A549 (cell line): ENCODE measurements around the gene GXYLT2. TPM values are rescaled to one million over a fixed set of nuclear protein-coding genes. Genes with fewer than 3 reads are reported as not detected.

Experiments
- ATAC-seq, 2 experiments: fragments of 200-7000 bp in 1 of 2; fragments of >200 bp in 1 of 2; cut with Nextera tagmentation in 1 of 2; cut with Tn5 transposase in 1 of 2; 3 replicates each; pipeline versions ENCODE4 v1.8.0 to v1.9.1; 2018 to 2020; ENCODE audit warnings: mild to moderate bottlenecking in 1 of 2, moderate library complexity in 1 of 2
- CTCF ChIA-PET: fragments of 300-600 bp; sonication (Branson Sonifier 250); formaldehyde crosslinking; extraction: SDS; loops from one replicate; lab custom pipeline; 2021; ENCODE audit warnings: antibody characterized with exemption, inconsistent platforms; lab: Yijun Ruan, JAX
- POLR2A ChIA-PET: fragments of 350-600 bp; formaldehyde crosslinking; extraction: SDS; loops from one replicate; lab custom pipeline; 2021; ENCODE audit warnings: antibody characterized with exemption, inconsistent platforms; lab: Yijun Ruan, JAX
- DNase-seq, 2 experiments: peaks; one replicate each; pipeline versions ENCODE4 v3.0.0 to v3.0.0-alpha.2; 2011 to 2016; ENCODE audit warnings: low read depth in 1 of 2, low spot score in 1 of 2
- FAIRE-seq: peaks from 2 replicates; lab custom pipeline; 2011; peaks lifted over from hg19 to GRCh38; lab: Jason Lieb, UNC
- H3K27ac ChIP-seq, 2 experiments: fragments of >200 bp; sonication (Bioruptor Twin); formaldehyde crosslinking; 3 replicates each; pipeline ENCODE4 v1.5.1; 2016 to 2017
- H3K4me1 ChIP-seq: fragments of >200 bp; sonication (Bioruptor Twin); formaldehyde crosslinking; 3 replicates; pipeline ENCODE4 v1.6.1; 2016
- H3K4me2 ChIP-seq: fragments of >200 bp; sonication (Bioruptor Twin); formaldehyde crosslinking; 3 replicates; pipeline ENCODE4 v1.6.1; 2016
- H3K4me3 ChIP-seq: fragments of >200 bp; sonication (Bioruptor Twin); formaldehyde crosslinking; 3 replicates; pipeline ENCODE4 v1.5.1; 2016
- H3K9me3 ChIP-seq: fragments of >200 bp; sonication (Bioruptor Twin); formaldehyde crosslinking; 3 replicates; pipeline ENCODE4 v1.6.1; 2016
- BHLHE40 ChIP-seq: IDR thresholded peaks from 2 replicates; pipeline ENCODE4 v1.6.1; 2012; ENCODE audit warnings: low read depth, low read length, inconsistent platforms
- CBX2 ChIP-seq: fragments of 200-600 bp; sonication (generic); IDR thresholded peaks from 2 replicates; pipeline ENCODE4 v1.6.1; 2016; ENCODE audit warnings: low read depth, mild to moderate bottlenecking, borderline replicate concordance
- CBX8 ChIP-seq: fragments of 200-600 bp; sonication (generic); IDR thresholded peaks from 2 replicates; pipeline ENCODE4 v1.6.1; 2016
- CEBPB ChIP-seq, 2 experiments: fragments of >200 bp in 1 of 2; sonication (Bioruptor Twin) in 1 of 2; formaldehyde crosslinking in 1 of 2; IDR thresholded peaks; 2 replicates each; pipeline ENCODE4 v1.6.1; 2012 to 2016
- CHD4 ChIP-seq: fragments of 200-600 bp; sonication (generic); IDR thresholded peaks from 2 replicates; pipeline ENCODE4 v1.6.1; 2016; ENCODE audit warnings: antibody characterized with exemption, mild to moderate bottlenecking, borderline replicate concordance
- EP300 ChIP-seq, 2 experiments: fragments of >200 bp; sonication (Bioruptor Twin); formaldehyde crosslinking; IDR thresholded peaks; 2 replicates in 1 of 2; 3 replicates in 1 of 2; pipeline ENCODE4 v1.6.1; 2016 to 2017
- FOSB ChIP-seq: fragments of 250-450 bp; sonication (Bioruptor Pico); IDR thresholded peaks from 2 replicates; pipeline ENCODE4 v1.5.0; 2020; ENCODE audit warnings: mild to moderate bottlenecking, moderate library complexity
- FOXS1 ChIP-seq: fragments of 250-450 bp; sonication (Bioruptor Pico); IDR thresholded peaks from 2 replicates; pipeline ENCODE4 v1.5.0; 2020; ENCODE audit warnings: mild to moderate bottlenecking, moderate library complexity
- HDAC2 ChIP-seq: fragments of 200-600 bp; sonication (generic); IDR thresholded peaks from 2 replicates; pipeline ENCODE4 v1.6.1; 2016
- HEYL ChIP-seq: fragments of 250-450 bp; sonication (Bioruptor Pico); IDR thresholded peaks from 2 replicates; pipeline ENCODE4 v1.8.0; 2021; ENCODE audit warnings: mild to moderate bottlenecking, moderate library complexity
- HOXA7 ChIP-seq: fragments of 250-450 bp; sonication (Bioruptor Pico); IDR thresholded peaks from 2 replicates; pipeline ENCODE4 v1.5.0; 2020; ENCODE audit warnings: mild to moderate bottlenecking, moderate library complexity
- HOXB13 ChIP-seq: fragments of 250-450 bp; sonication (Bioruptor Pico); IDR thresholded peaks from 2 replicates; pipeline ENCODE4 v1.5.0; 2020; ENCODE audit warnings: low read depth, mild to moderate bottlenecking, moderate library complexity
- HOXB5 ChIP-seq: fragments of 250-450 bp; sonication (Bioruptor Pico); IDR thresholded peaks from 2 replicates; pipeline ENCODE4 v1.5.0; 2020; ENCODE audit warnings: mild to moderate bottlenecking, moderate library complexity
- MAZ ChIP-seq: fragments of 150-350 bp; IDR thresholded peaks from 2 replicates; pipeline ENCODE4 v1.6.1; 2014; ENCODE audit warnings: antibody characterized with exemption, low read depth, low read length, borderline replicate concordance
- NFE2L2 ChIP-seq: fragments of 150-350 bp; conservative IDR thresholded peaks from 2 replicates; pipeline ENCODE4 v1.6.1; 2014; ENCODE audit warnings: low read length
- PHF8 ChIP-seq: fragments of 200-600 bp; sonication (generic); IDR thresholded peaks from 2 replicates; pipeline ENCODE4 v1.6.1; 2016; ENCODE audit warnings: low read depth, mild to moderate bottlenecking, antibody characterized with exemption, moderate library complexity, borderline replicate concordance
- RARB ChIP-seq: fragments of 250-450 bp; sonication (Bioruptor Pico); IDR thresholded peaks from 2 replicates; pipeline ENCODE4 v1.8.0; 2021; ENCODE audit warnings: mild to moderate bottlenecking, moderate library complexity
- RCOR1 ChIP-seq: fragments of 150-350 bp; IDR thresholded peaks from 2 replicates; pipeline ENCODE4 v1.6.1; 2014; ENCODE audit warnings: antibody characterized with exemption, low read length, low read depth
- SMC3 ChIP-seq: fragments of >200 bp; sonication (Bioruptor Twin); formaldehyde crosslinking; IDR thresholded peaks from 3 replicates; pipeline ENCODE4 v1.6.1; 2018; ENCODE audit warnings: inconsistent platforms
- SREBF2 ChIP-seq: fragments of 450-650 bp; IDR thresholded peaks from 2 replicates; pipeline ENCODE4 v1.6.1; 2014; ENCODE audit warnings: mild to moderate bottlenecking, moderate library complexity
- TFCP2L1 ChIP-seq: fragments of 250-450 bp; sonication (Bioruptor Pico); IDR thresholded peaks from 2 replicates; pipeline ENCODE4 v1.5.0; 2021; ENCODE audit warnings: mild to moderate bottlenecking
- TP53 ChIP-seq: fragments of 250-450 bp; sonication (Bioruptor Pico); IDR thresholded peaks from 2 replicates; pipeline ENCODE4 v1.5.0; 2021; ENCODE audit warnings: mild to moderate bottlenecking, moderate library complexity
- ZNF302 ChIP-seq: fragments of 250-450 bp; sonication (Bioruptor Pico); IDR thresholded peaks from 2 replicates; pipeline ENCODE4 v1.9.0; 2021; ENCODE audit warnings: inconsistent platforms, mild to moderate bottlenecking, moderate library complexity
- WGBS: methylation state at CpG from one replicate; pipeline ENCODE4 v1.1.6; 2017; ENCODE audit errors: missing lambda C conversion rate; 5-methylcytosine and 5-hydroxymethylcytosine counted together
- polyA plus RNA-seq, 4 experiments: library from polyadenylated mRNA; depleted of rRNA in 3 of 4; stranded (reverse); fragments of >200 nt; fragmentation: RNase III in 1 of 4; extraction: RNeasy Plus Mini Kit Qiagen cat#74134 plus additional on column Dnase treatment in 1 of 4; gene quantifications; 2 replicates in 3 of 4; 3 replicates in 1 of 4; pipeline ENCODE4 v1.2.3, GENCODE V29; 2011 to 2017
- TF ChIP-seq, protein P1 (sequence below): fragments of 200-600 bp; sonication (generic); IDR thresholded peaks from 2 replicates; pipeline ENCODE4 v1.6.1; 2016; ENCODE audit warnings: antibody characterized with exemption, mild to moderate bottlenecking, moderate library complexity
- TF ChIP-seq, protein P2 (sequence below): IDR thresholded peaks from 2 replicates; pipeline ENCODE4 v1.6.1; 2012
- TF ChIP-seq, protein P3 (sequence below): fragments of 250-450 bp; sonication (Bioruptor Pico); IDR thresholded peaks from 2 replicates; pipeline ENCODE4 v1.5.0; 2021; ENCODE audit warnings: mild to moderate bottlenecking, moderate library complexity, borderline replicate concordance
- TF ChIP-seq, protein P4 (sequence below): fragments of >200 bp; sonication (Bioruptor Twin); formaldehyde crosslinking; IDR thresholded peaks from 3 replicates; pipeline ENCODE4 v1.6.1; 2016
- TF ChIP-seq, protein P5 (sequence below): fragments of >200 bp; sonication (Bioruptor Twin); formaldehyde crosslinking; IDR thresholded peaks from 2 replicates; pipeline ENCODE4 v1.6.1; 2016
- TF ChIP-seq, protein P6 (sequence below): fragments of >200 bp; sonication (Bioruptor Twin); formaldehyde crosslinking; IDR thresholded peaks from 3 replicates; pipeline ENCODE4 v1.5.1; 2016
- TF ChIP-seq, protein P7 (sequence below): fragments of 450-650 bp; IDR thresholded peaks from 2 replicates; pipeline ENCODE4 v1.6.1; 2014; ENCODE audit warnings: antibody characterized with exemption

Gene GXYLT2
- polyA plus RNA-seq, 2 of the 4 experiments (the other 2 are of a cell fraction) = 1.9 to 3.3 TPM

DNA sequence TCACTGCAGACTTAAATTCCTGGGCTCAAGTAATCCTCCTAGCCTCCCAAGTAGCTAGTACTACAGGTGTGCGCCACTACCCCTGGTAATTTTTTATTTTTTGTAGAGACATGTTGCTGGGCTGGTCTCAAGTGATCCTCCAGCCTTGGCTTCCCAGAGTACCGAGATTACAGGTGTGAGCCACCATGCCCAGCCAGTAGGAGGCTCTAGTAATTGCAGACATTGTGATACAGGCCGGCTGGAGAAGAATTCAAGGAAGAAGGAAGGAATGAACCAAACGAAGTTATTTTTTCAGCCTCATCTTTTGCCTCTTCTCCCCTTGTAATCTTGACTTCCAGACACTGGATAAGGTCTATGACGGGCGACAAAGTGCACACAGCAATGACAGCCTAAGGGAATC is 105.5 kb downstream of the GXYLT2 start:
- Histone ChIP-seq H3K9me3 (no peaks in the 10 kb centered on the region), H3K27ac (no peak overlapping the region), H3K4me3 (no peak overlapping the region), H3K4me1 (peaks cover 10% of the 10 kb centered on the region; the same call in 2 of the 3 replicates), H3K4me2 (no peak overlapping the region)
- POLR2A ChIA-PET = no interaction called here
- no peak for DNase-seq
- CTCF ChIA-PET = interaction anchor here (1.2 to 1.8 kb wide), 4 partner anchors 10 to 93 kb away, joined by 3 to 7 read pairs (median 4); no protein-coding TSS in a partner anchor
- FAIRE-seq = no peak
- WGBS = 70% methylated on average over 6 of the region's 6 CpGs
- TF ChIP-seq SMC3 = no peak
- no peak for TF ChIP-seq HEYL (CRISPR knock-in tag)
- TF ChIP-seq, protein P1, sequence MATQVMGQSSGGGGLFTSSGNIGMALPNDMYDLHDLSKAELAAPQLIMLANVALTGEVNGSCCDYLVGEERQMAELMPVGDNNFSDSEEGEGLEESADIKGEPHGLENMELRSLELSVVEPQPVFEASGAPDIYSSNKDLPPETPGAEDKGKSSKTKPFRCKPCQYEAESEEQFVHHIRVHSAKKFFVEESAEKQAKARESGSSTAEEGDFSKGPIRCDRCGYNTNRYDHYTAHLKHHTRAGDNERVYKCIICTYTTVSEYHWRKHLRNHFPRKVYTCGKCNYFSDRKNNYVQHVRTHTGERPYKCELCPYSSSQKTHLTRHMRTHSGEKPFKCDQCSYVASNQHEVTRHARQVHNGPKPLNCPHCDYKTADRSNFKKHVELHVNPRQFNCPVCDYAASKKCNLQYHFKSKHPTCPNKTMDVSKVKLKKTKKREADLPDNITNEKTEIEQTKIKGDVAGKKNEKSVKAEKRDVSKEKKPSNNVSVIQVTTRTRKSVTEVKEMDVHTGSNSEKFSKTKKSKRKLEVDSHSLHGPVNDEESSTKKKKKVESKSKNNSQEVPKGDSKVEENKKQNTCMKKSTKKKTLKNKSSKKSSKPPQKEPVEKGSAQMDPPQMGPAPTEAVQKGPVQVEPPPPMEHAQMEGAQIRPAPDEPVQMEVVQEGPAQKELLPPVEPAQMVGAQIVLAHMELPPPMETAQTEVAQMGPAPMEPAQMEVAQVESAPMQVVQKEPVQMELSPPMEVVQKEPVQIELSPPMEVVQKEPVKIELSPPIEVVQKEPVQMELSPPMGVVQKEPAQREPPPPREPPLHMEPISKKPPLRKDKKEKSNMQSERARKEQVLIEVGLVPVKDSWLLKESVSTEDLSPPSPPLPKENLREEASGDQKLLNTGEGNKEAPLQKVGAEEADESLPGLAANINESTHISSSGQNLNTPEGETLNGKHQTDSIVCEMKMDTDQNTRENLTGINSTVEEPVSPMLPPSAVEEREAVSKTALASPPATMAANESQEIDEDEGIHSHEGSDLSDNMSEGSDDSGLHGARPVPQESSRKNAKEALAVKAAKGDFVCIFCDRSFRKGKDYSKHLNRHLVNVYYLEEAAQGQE = no peak
- no peak for TF ChIP-seq PHF8
- no peak for TF ChIP-seq HOXA7
- TF ChIP-seq, protein P2, sequence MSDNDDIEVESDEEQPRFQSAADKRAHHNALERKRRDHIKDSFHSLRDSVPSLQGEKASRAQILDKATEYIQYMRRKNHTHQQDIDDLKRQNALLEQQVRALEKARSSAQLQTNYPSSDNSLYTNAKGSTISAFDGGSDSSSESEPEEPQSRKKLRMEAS = no peak
- no peak for TF ChIP-seq RARB (CRISPR knock-in tag)
- no peak for TF ChIP-seq ZNF302 (CRISPR knock-in tag)
- TF ChIP-seq RCOR1 = no peak
- no peak for TF ChIP-seq CBX8
- TF ChIP-seq HDAC2 = no peak
- no peak for TF ChIP-seq TFCP2L1 (CRISPR knock-in tag)
- TF ChIP-seq MAZ = no peak
- TF ChIP-seq EP300 (IDR thresholded peaks at IDR 0.05) = no peak
- TF ChIP-seq SREBF2 = no peak
- TF ChIP-seq HOXB13 (CRISPR knock-in tag) = no peak
- TF ChIP-seq NFE2L2 = no peak
- no peak for TF ChIP-seq FOSB (CRISPR knock-in tag)
- ATAC-seq = no peak

DNA sequence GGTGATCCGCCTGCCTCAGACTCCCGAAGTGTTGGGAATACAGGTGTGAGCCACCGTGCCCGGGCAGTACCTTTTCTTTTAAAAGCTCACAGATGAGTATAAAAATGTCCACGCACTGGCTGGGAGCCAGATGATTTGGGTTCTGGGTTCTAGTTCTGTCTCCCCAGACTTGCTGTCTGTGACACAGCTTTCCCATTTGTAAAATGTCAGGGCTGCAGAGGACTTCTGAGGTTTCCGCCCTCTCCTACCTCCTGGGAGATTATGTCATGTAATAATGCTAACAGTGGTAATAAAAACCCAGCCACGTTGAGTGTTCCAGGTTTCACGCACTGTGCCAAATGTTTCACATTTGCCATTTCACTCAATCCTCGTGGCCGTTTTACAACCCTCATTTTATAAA is 107.5 kb downstream of the GXYLT2 start:
- Histone ChIP-seq H3K27ac (no peak overlapping the region), H3K4me1 (peaks cover 29% of the 10 kb centered on the region), H3K4me3 (no peak overlapping the region), H3K9me3 (no peaks in the 10 kb centered on the region), H3K4me2 (no peak overlapping the region)
- FAIRE-seq (no peak), DNase-seq (no peak), ATAC-seq (no peak)
- CTCF ChIA-PET = interaction anchor here (1.2 kb wide), 1 partner anchor 57 kb away, joined by 3 read pairs; no protein-coding TSS in a partner anchor
- POLR2A ChIA-PET = interaction anchor here (1.2 kb wide), 1 partner anchor 8 kb away, joined by 4 read pairs; no protein-coding TSS in a partner anchor
- WGBS = 92% methylated on average over 10 of the region's 10 CpGs
- TF ChIP-seq FOXS1 (CRISPR knock-in tag) (no peak), HEYL (CRISPR knock-in tag) (no peak), TP53 (no peak), CHD4 (no peak), BHLHE40 (no peak), EP300 (IDR thresholded peaks at IDR 0.05) (no peak), HOXB5 (no peak), CEBPB (IDR thresholded peaks at IDR 0.05) (no peak), NFE2L2 (no peak), ZNF302 (CRISPR knock-in tag) (no peak), CBX2 (no peak)
- TF ChIP-seq, protein P3, sequence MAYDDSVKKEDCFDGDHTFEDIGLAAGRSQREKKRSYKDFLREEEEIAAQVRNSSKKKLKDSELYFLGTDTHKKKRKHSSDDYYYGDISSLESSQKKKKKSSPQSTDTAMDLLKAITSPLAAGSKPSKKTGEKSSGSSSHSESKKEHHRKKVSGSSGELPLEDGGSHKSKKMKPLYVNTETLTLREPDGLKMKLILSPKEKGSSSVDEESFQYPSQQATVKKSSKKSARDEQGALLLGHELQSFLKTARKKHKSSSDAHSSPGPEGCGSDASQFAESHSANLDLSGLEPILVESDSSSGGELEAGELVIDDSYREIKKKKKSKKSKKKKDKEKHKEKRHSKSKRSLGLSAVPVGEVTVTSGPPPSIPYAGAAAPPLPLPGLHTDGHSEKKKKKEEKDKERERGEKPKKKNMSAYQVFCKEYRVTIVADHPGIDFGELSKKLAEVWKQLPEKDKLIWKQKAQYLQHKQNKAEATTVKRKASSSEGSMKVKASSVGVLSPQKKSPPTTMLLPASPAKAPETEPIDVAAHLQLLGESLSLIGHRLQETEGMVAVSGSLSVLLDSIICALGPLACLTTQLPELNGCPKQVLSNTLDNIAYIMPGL (CRISPR knock-in tag) = no peak
- TF ChIP-seq, protein P4, sequence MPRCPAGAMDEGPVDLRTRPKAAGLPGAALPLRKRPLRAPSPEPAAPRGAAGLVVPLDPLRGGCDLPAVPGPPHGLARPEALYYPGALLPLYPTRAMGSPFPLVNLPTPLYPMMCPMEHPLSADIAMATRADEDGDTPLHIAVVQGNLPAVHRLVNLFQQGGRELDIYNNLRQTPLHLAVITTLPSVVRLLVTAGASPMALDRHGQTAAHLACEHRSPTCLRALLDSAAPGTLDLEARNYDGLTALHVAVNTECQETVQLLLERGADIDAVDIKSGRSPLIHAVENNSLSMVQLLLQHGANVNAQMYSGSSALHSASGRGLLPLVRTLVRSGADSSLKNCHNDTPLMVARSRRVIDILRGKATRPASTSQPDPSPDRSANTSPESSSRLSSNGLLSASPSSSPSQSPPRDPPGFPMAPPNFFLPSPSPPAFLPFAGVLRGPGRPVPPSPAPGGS = no peak
- TF ChIP-seq, protein P5, sequence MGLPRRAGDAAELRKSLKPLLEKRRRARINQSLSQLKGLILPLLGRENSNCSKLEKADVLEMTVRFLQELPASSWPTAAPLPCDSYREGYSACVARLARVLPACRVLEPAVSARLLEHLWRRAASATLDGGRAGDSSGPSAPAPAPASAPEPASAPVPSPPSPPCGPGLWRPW = no peak
- TF ChIP-seq, protein P6, sequence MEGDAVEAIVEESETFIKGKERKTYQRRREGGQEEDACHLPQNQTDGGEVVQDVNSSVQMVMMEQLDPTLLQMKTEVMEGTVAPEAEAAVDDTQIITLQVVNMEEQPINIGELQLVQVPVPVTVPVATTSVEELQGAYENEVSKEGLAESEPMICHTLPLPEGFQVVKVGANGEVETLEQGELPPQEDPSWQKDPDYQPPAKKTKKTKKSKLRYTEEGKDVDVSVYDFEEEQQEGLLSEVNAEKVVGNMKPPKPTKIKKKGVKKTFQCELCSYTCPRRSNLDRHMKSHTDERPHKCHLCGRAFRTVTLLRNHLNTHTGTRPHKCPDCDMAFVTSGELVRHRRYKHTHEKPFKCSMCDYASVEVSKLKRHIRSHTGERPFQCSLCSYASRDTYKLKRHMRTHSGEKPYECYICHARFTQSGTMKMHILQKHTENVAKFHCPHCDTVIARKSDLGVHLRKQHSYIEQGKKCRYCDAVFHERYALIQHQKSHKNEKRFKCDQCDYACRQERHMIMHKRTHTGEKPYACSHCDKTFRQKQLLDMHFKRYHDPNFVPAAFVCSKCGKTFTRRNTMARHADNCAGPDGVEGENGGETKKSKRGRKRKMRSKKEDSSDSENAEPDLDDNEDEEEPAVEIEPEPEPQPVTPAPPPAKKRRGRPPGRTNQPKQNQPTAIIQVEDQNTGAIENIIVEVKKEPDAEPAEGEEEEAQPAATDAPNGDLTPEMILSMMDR = no peak
- TF ChIP-seq, protein P7, sequence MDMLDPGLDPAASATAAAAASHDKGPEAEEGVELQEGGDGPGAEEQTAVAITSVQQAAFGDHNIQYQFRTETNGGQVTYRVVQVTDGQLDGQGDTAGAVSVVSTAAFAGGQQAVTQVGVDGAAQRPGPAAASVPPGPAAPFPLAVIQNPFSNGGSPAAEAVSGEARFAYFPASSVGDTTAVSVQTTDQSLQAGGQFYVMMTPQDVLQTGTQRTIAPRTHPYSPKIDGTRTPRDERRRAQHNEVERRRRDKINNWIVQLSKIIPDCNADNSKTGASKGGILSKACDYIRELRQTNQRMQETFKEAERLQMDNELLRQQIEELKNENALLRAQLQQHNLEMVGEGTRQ = no peak
